LNCAP (cell line): ENCODE results near the gene SPATA17.

Experiments
- TF ChIP-seq, protein P1 (sequence below): fragments of 450-650 bp; IDR thresholded peaks from 2 replicates; pipeline ENCODE4 v1.5.1; 2017; ENCODE audit warnings: mild to moderate bottlenecking

The SPATA17 gene

DNA sequence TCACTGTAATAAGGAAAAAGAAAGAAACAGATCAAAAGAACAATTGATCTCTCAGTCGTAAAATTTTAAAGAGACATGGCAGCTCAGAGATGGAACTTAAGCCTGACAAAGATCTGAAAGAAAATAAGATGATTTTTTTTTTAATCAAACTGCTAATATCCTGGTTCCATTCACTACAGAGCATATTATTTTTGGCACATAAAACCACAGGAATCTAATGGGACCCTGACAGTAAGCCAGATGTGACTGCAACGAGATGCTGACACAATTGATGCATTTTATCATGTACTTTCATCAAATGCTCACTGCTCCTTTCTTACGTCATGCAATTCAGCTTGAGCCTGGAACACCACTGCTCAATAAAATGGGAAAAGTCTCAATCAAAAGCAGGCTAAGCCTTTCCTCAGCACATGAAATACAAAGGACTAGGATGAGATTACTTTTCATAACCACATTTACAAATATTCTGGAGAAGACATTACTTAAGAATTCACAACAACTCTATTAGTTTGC lies 16.9 kb upstream of the SPATA17 start:
- TF ChIP-seq, protein P1, sequence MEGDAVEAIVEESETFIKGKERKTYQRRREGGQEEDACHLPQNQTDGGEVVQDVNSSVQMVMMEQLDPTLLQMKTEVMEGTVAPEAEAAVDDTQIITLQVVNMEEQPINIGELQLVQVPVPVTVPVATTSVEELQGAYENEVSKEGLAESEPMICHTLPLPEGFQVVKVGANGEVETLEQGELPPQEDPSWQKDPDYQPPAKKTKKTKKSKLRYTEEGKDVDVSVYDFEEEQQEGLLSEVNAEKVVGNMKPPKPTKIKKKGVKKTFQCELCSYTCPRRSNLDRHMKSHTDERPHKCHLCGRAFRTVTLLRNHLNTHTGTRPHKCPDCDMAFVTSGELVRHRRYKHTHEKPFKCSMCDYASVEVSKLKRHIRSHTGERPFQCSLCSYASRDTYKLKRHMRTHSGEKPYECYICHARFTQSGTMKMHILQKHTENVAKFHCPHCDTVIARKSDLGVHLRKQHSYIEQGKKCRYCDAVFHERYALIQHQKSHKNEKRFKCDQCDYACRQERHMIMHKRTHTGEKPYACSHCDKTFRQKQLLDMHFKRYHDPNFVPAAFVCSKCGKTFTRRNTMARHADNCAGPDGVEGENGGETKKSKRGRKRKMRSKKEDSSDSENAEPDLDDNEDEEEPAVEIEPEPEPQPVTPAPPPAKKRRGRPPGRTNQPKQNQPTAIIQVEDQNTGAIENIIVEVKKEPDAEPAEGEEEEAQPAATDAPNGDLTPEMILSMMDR, result no peak

DNA sequence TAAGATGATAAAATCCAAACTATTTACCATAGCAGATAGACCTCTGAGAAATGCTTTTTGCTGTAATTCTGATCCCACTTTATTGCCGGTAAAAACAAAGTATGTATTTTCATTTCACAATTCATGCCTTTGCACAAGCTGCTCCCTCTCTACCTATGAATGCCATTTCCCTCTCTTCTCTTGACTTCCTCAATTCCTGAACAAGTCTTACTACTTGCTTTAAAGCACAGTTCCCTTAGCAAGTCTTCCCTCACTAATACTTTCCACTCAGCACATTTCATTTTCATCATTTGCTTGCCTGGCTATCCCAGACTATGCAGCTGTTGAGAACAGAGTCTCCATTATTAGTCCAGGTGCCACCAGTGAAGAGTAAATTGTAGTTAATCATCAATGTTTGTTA lies 14.0 kb upstream of the SPATA17 start:
- TF ChIP-seq, protein P1, result no peak

GRCh38 chr1:217620814-217621213 lies 10.3 kb upstream of the SPATA17 start:
- TF ChIP-seq, protein P1, result no peak

- TF ChIP-seq, protein P1, result no peak
These were observed 9.1 kb upstream of the SPATA17 start for GRCh38 chr1:217622042-217622441.

DNA sequence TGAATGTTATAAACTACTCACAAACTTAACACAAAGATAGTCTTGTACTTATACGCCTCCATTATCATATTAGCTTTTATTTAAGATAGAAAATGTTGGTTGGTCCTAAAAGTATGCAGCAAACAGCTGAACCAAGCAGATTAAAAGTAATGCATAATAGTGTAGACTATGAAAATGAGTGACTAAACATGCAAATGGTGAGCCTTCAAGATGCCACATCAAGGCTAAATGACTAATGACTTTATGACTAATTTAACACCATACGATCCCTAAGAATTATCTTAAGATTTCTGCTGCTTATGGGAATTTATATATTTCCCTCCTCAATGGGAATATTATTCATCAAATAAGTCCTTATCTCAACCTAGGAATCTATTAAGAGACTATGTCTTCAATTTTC lies 4.8 kb upstream of the SPATA17 start:
- TF ChIP-seq, protein P1, result no peak

- TF ChIP-seq, protein P1, result no peak
These were observed 3.7 kb upstream of the SPATA17 start for GRCh38 chr1:217627431-217627830.

GRCh38 chr1:217642455-217642854 lies 11.3 kb downstream of the SPATA17 start:
- TF ChIP-seq, protein P1, result no peak

GRCh38 chr1:217647791-217648190 lies 16.6 kb downstream of the SPATA17 start:
- TF ChIP-seq, protein P1, result no peak
